Activated CD8-positive, alpha-beta memory T cell treated with anti-CD3 and anti-CD28 coated beads, Interleukin-2, amount 50 U/mL, for 1 hour (primary cell): ENCODE measurements around the gene GOLGA6C.
"Not testable (repeated sequence)": the region's sequence is repeated elsewhere in the genome, so short reads cannot be mapped to it uniquely, and the experiment has no call there.

Experiments
- DNase-seq: peaks from one replicate; pipeline ENCODE4 v3.0.0-alpha.2; 2020; ENCODE audit errors: extremely low read depth

The GOLGA6C gene

GRCh38 chr15:75227112-75227511, 31.0 kb upstream of the GOLGA6C start:
- DNase-seq: not testable (repeated sequence)

GRCh38 chr15:75227663-75228280, 30.4 kb upstream of the GOLGA6C start:
- DNase-seq: no peak

- DNase-seq: no peak
Measured at GRCh38 chr15:75228787-75229186, 29.3 kb upstream of the GOLGA6C start.

- DNase-seq: no peak
Measured at GRCh38 chr15:75229191-75230015, 28.7 kb upstream of the GOLGA6C start.

GRCh38 chr15:75230016-75230343, 28.2 kb upstream of the GOLGA6C start:
- no peak for DNase-seq

GRCh38 chr15:75230551-75231371, 27.4 kb upstream of the GOLGA6C start:
- no peak for DNase-seq

GRCh38 chr15:75231836-75232235, 26.3 kb upstream of the GOLGA6C start:
- no peak for DNase-seq

- DNase-seq: no peak
Measured at GRCh38 chr15:75232252-75232813, 25.8 kb upstream of the GOLGA6C start.

- no peak for DNase-seq
Measured at GRCh38 chr15:75232826-75233503, 25.2 kb upstream of the GOLGA6C start.

- no peak for DNase-seq
Measured at GRCh38 chr15:75233504-75234190, 24.5 kb upstream of the GOLGA6C start.

- DNase-seq: no peak
Measured at GRCh38 chr15:75234191-75234810, 23.8 kb upstream of the GOLGA6C start.

GRCh38 chr15:75235051-75235673, 23.0 kb upstream of the GOLGA6C start:
- no peak for DNase-seq

GRCh38 chr15:75235760-75236729, 22.1 kb upstream of the GOLGA6C start:
- DNase-seq: no peak

GRCh38 chr15:75237316-75237982, 20.7 kb upstream of the GOLGA6C start:
- DNase-seq: no peak

GRCh38 chr15:75238150-75238549, 20.0 kb upstream of the GOLGA6C start:
- no peak for DNase-seq

- DNase-seq: not testable (repeated sequence)
Measured at GRCh38 chr15:75245741-75246140, 12.4 kb upstream of the GOLGA6C start.

- not testable (repeated sequence) for DNase-seq
Measured at GRCh38 chr15:75248991-75249390, 9.1 kb upstream of the GOLGA6C start.

- DNase-seq: no peak
Measured at GRCh38 chr15:75249726-75250125, 8.4 kb upstream of the GOLGA6C start.
